RWPE2 (cell line): ENCODE results near the gene NUP214.
"Not testable (repeated sequence)": the region's sequence is repeated elsewhere in the genome, so short reads cannot be mapped to it uniquely, and the experiment has no call there.

Source experiments
- ATAC-seq: fragments of 200-7000 bp; cut with Tn5 transposase; 3 replicates; pipeline ENCODE4 v1.9.1; 2021; ENCODE audit warnings: low read depth
- DNase-seq: peaks from one replicate; pipeline ENCODE4 v3.0.0-alpha.2; 2020; ENCODE audit warnings: low spot score
- H3K27ac ChIP-seq: fragments of 450-650 bp; 2 replicates; pipeline ENCODE4 v1.5.1; 2017; ENCODE audit warnings: mild to moderate bottlenecking; ENCODE audit not compliant: poor library complexity, severe bottlenecking
- H3K27me3 ChIP-seq: fragments of 250-450 bp; sonication (Bioruptor Pico); 2 replicates; pipeline ENCODE4 v1.5.1; 2021; ENCODE audit warnings: mild to moderate bottlenecking, moderate library complexity; ENCODE audit not compliant: insufficient read depth, poor library complexity, severe bottlenecking
- H3K36me3 ChIP-seq: fragments of 250-450 bp; sonication (Bioruptor Pico); 2 replicates; pipeline ENCODE4 v1.5.1; 2020; ENCODE audit warnings: low read depth, mild to moderate bottlenecking, moderate library complexity
- H3K4me1 ChIP-seq: fragments of 250-450 bp; sonication (Bioruptor Pico); 2 replicates; pipeline ENCODE4 v1.5.1; 2021; ENCODE audit warnings: mild to moderate bottlenecking, moderate library complexity; ENCODE audit not compliant: insufficient read depth, poor library complexity, severe bottlenecking
- H3K4me3 ChIP-seq: fragments of 250-450 bp; sonication (Bioruptor Pico); 2 replicates; pipeline ENCODE4 v1.5.1; 2021; ENCODE audit warnings: mild to moderate bottlenecking, moderate library complexity; ENCODE audit not compliant: severe bottlenecking
- H3K9me3 ChIP-seq: fragments of 250-450 bp; sonication (Bioruptor Pico); 2 replicates; pipeline ENCODE4 v1.5.1; 2021; ENCODE audit warnings: mild to moderate bottlenecking, moderate library complexity; ENCODE audit not compliant: severe bottlenecking
- TF ChIP-seq, protein P1 (sequence below): fragments of 450-650 bp; IDR thresholded peaks from one replicate; pipeline ENCODE4 v1.5.1; 2017; ENCODE audit warnings: mild to moderate bottlenecking, moderate library complexity; ENCODE audit not compliant: poor library complexity, severe bottlenecking

The NUP214 gene

GRCh38 chr9:131203431-131204218 is 78.2 kb downstream of the NUP214 start:
- ATAC-seq (no peak), DNase-seq (no peak)
- H3K4me3 ChIP-seq = no peak overlapping the region

DNA sequence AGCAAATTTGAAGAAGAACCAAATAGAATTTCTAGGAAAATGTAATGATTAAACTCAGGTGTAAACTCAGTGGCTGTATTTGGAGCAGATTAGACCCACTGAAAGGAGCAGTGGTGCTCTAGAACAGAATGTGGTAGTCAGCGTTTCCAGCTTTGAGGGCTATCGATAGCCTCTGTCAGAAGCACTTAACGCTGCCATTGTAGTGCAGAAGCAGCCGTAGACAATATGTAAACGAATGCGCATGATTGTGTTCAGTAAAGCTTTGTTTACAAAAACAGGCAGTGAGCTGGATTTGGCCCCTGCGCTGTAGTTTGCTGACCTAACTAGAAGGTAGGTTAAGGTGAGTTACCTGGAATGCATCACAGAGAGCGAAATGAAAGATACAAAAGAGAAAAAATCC is 78.9 kb downstream of the NUP214 start:
- no peaks in the 10 kb centered on the region for H3K27me3 ChIP-seq
- H3K4me1 ChIP-seq = no peaks in the 10 kb centered on the region
- ATAC-seq (no peak), DNase-seq (no peak)
- H3K36me3 ChIP-seq = peaks cover 67% of the 10 kb centered on the region
- H3K27ac ChIP-seq = no peak overlapping the region
- peaks cover 5% of the 10 kb centered on the region for H3K9me3 ChIP-seq
- H3K4me3 ChIP-seq = no peak overlapping the region
- TF ChIP-seq, protein P1, sequence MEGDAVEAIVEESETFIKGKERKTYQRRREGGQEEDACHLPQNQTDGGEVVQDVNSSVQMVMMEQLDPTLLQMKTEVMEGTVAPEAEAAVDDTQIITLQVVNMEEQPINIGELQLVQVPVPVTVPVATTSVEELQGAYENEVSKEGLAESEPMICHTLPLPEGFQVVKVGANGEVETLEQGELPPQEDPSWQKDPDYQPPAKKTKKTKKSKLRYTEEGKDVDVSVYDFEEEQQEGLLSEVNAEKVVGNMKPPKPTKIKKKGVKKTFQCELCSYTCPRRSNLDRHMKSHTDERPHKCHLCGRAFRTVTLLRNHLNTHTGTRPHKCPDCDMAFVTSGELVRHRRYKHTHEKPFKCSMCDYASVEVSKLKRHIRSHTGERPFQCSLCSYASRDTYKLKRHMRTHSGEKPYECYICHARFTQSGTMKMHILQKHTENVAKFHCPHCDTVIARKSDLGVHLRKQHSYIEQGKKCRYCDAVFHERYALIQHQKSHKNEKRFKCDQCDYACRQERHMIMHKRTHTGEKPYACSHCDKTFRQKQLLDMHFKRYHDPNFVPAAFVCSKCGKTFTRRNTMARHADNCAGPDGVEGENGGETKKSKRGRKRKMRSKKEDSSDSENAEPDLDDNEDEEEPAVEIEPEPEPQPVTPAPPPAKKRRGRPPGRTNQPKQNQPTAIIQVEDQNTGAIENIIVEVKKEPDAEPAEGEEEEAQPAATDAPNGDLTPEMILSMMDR = no peak

More at GRCh38 chr9:131203431-131204218, 78.2 kb downstream of the NUP214 start:
- H3K4me1 ChIP-seq = no peaks in the 10 kb centered on the region
- H3K9me3 ChIP-seq = peaks cover 5% of the 10 kb centered on the region
- H3K27ac ChIP-seq = no peak overlapping the region
- no peaks in the 10 kb centered on the region for H3K27me3 ChIP-seq
- peaks cover 74% of the 10 kb centered on the region for H3K36me3 ChIP-seq
- TF ChIP-seq, protein P1 = peak; percentile 18

GRCh38 chr9:131206495-131206894 is 81.1 kb downstream of the NUP214 start:
- H3K9me3 ChIP-seq = peaks cover 7% of the 10 kb centered on the region
- no peaks in the 10 kb centered on the region for H3K27me3 ChIP-seq
- TF ChIP-seq, protein P1 = no peak
- H3K4me1 ChIP-seq = no peaks in the 10 kb centered on the region
- no peak overlapping the region for H3K4me3 ChIP-seq
- no peak overlapping the region for H3K27ac ChIP-seq
- DNase-seq (no peak), ATAC-seq (no peak)
- peaks cover 57% of the 10 kb centered on the region for H3K36me3 ChIP-seq

GRCh38 chr9:131211920-131212319 is 86.5 kb downstream of the NUP214 start:
- peaks cover 17% of the 10 kb centered on the region for H3K36me3 ChIP-seq
- DNase-seq, H3K4me3 ChIP-seq, H3K27me3 ChIP-seq, H3K9me3 ChIP-seq, H3K4me1 ChIP-seq, H3K27ac ChIP-seq, ATAC-seq: not testable (repeated sequence)

DNA sequence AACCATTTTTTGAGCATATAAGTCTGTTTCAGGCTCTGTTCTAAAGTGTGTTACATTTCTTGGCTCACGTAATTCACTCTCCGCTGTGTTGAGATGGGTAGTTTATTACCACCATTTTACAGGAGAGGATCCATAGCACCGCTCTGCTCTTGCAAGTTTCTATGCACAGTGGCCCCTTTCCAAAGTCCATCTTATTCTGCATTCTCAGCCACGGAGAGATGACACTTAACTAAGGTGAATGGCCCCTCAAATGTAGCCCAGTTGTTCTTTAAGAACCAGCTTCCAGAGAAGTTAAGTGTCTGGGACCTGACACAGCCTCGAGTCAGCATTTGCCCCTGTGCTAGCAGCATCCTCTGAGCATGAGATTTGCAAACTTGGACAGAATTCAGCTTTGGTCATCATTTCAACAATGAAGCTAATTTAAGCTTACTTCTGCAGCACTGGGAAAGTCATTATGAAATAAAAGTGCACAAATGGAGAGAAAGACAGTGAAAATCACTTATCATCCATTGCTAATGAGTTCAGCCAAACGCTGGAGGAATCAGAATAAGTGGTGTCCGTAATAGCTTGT is 89.0 kb downstream of the NUP214 start:
- H3K36me3 ChIP-seq = peaks cover 13% of the 10 kb centered on the region
- no peak overlapping the region for H3K27ac ChIP-seq
- ATAC-seq (no peak), DNase-seq (no peak)
- TF ChIP-seq, protein P1 = no peak
- no peaks in the 10 kb centered on the region for H3K4me1 ChIP-seq
- no peaks in the 10 kb centered on the region for H3K27me3 ChIP-seq
- H3K4me3 ChIP-seq = no peak overlapping the region
- H3K9me3 ChIP-seq = peaks cover 3% of the 10 kb centered on the region
